SK-N-SH treated with all-trans-retinoic acid at 6 μM for 48 hours (cell line): Measurements from ENCODE around the gene CHPF.

Experiments
- ARNTL ChIP-seq: fragments of 450-650 bp; formaldehyde crosslinking; IDR thresholded peaks from 2 replicates; pipeline ENCODE4 v1.5.0; 2020; ENCODE audit warnings: low read depth, mild to moderate bottlenecking, moderate library complexity, borderline replicate concordance
- CREB5 ChIP-seq: fragments of 250-450 bp; sonication (Bioruptor Pico); IDR thresholded peaks from 2 replicates; pipeline ENCODE4 v1.5.1; 2020; ENCODE audit warnings: low read depth, mild to moderate bottlenecking, moderate library complexity
- GLIS3 ChIP-seq: fragments of 250-450 bp; sonication (Bioruptor Pico); IDR thresholded peaks from 2 replicates; pipeline ENCODE4 v1.5.0; 2020; ENCODE audit warnings: mild to moderate bottlenecking, moderate library complexity
- OSR1 ChIP-seq: fragments of 250-450 bp; sonication (Bioruptor Pico); IDR thresholded peaks from 2 replicates; pipeline ENCODE4 v1.8.0; 2022; ENCODE audit warnings: moderate library complexity, mild to moderate bottlenecking, inconsistent platforms
- PATZ1 ChIP-seq: fragments of 250-450 bp; sonication (Bioruptor Pico); IDR thresholded peaks from 2 replicates; pipeline ENCODE4 v1.8.0; 2020; ENCODE audit warnings: mild to moderate bottlenecking, moderate library complexity, borderline replicate concordance
- RARB ChIP-seq: fragments of 250-450 bp; sonication (Bioruptor Pico); IDR thresholded peaks from 2 replicates; pipeline ENCODE4 v1.8.0; 2021; ENCODE audit warnings: mild to moderate bottlenecking, moderate library complexity
- TSHZ2 ChIP-seq: fragments of 250-450 bp; sonication (Bioruptor Pico); IDR thresholded peaks from 2 replicates; pipeline ENCODE4 v1.5.0; 2020; ENCODE audit warnings: mild to moderate bottlenecking, moderate library complexity
- ZFP3 ChIP-seq: fragments of 250-450 bp; sonication (Bioruptor Pico); IDR thresholded peaks from 2 replicates; pipeline ENCODE4 v1.5.0; 2020; ENCODE audit warnings: mild to moderate bottlenecking, moderate library complexity
- ZNF565 ChIP-seq: fragments of 450-650 bp; formaldehyde crosslinking; conservative IDR thresholded peaks from 2 replicates; pipeline ENCODE4 v1.5.0; 2020; ENCODE audit warnings: low read depth, mild to moderate bottlenecking, moderate library complexity

GRCh38 chr2:219493086-219493485 is 50.5 kb downstream of the CHPF start:
- TF ChIP-seq CREB5 (no peak), RARB (CRISPR knock-in tag) (no peak), PATZ1 (CRISPR knock-in tag) (no peak), ZNF565 (CRISPR knock-in tag) (no peak), TSHZ2 (CRISPR knock-in tag) (no peak), ARNTL (CRISPR knock-in tag) (no peak), OSR1 (CRISPR knock-in tag) (no peak), ZFP3 (no peak), GLIS3 (CRISPR knock-in tag) (no peak)
